Esophagus muscularis mucosa (tissue), 4 donors: ENCODE results near the gene UBE2E2. TPM values are rescaled to one million over a fixed set of nuclear protein-coding genes. Genes with fewer than 3 reads are reported as not detected.

Experiments
- DNase-seq: peaks from one replicate; pipeline ENCODE4 v3.0.0-alpha.2; 2017; ENCODE audit errors: extremely low spot score
- H3K27ac ChIP-seq, 4 donors: fragments of 200-600 bp; sonication (generic); replicated peaks in 1 of 4; 1 replicate in 3 of 4; 2 replicates in 1 of 4; pipeline ENCODE4 v1.5.1; 2016 to 2019; ENCODE audit warnings: mild to moderate bottlenecking in 1 of 4
- H3K27me3 ChIP-seq, 4 donors: fragments of 200-600 bp; sonication (generic); one replicate each; pipeline versions ENCODE4 v1.5.1 to v1.6.0; 2016 to 2019
- H3K36me3 ChIP-seq, 4 donors: fragments of 200-600 bp; sonication (generic); one replicate each; pipeline ENCODE4 v1.5.1; 2016 to 2019
- H3K4me1 ChIP-seq, 4 donors: fragments of 200-600 bp; sonication (generic); one replicate each; pipeline ENCODE4 v1.5.1; 2016 to 2019
- H3K4me3 ChIP-seq, 4 donors: fragments of 200-600 bp; sonication (generic); 1 replicate in 2 of 4; 2 replicates in 2 of 4; pipeline ENCODE4 v1.5.1; 2016 to 2019; ENCODE audit warnings: mild to moderate bottlenecking in 4 of 4, moderate library complexity in 1 of 4
- H3K9me3 ChIP-seq, 4 donors: fragments of 200-600 bp; sonication (generic); 1 replicate in 3 of 4; 2 replicates in 1 of 4; pipeline ENCODE4 v1.5.1; 2016 to 2019
- CTCF ChIP-seq, 3 experiments: fragments of 200-600 bp in 2 of 3; fragments of 450-650 bp in 1 of 3; sonication (generic) in 2 of 3; IDR thresholded peaks; one replicate each; pipeline ENCODE4 v1.5.1; 2017 to 2019; ENCODE audit warnings: antibody characterized with exemption in 3 of 3, mild to moderate bottlenecking in 2 of 3, moderate library complexity in 1 of 3
- EP300 ChIP-seq: sonication (generic); formaldehyde crosslinking; IDR thresholded peaks from one replicate; pipeline ENCODE4 v1.6.1; 2017; ENCODE audit warnings: antibody characterized with exemption
- POLR2A ChIP-seq: fragments of 450-650 bp; IDR thresholded peaks from one replicate; pipeline ENCODE4 v1.6.1; 2017; ENCODE audit warnings: antibody characterized with exemption, moderate library complexity, mild to moderate bottlenecking, low read depth
- POLR2AphosphoS5 ChIP-seq, 2 donors: sonication (generic); formaldehyde crosslinking; IDR thresholded peaks; one replicate each; pipeline ENCODE4 v1.6.1; 2017; ENCODE audit warnings: antibody characterized with exemption in 2 of 2
- WGBS: methylation state at CpG from one replicate; pipeline ENCODE4 v1.1.5; 2018; 5-methylcytosine and 5-hydroxymethylcytosine counted together
- intact Hi-C: fragments of 100-400 bp; cut with DNase I; formaldehyde crosslinking; loops from one replicate; pipeline ENCODE4 v1.15.1; 2023
- total RNA-seq, 4 donors: library from RNA; depleted of rRNA; stranded (reverse); fragments of >200 nt; gene quantifications; one replicate each; pipeline versions ENCODE4 v1.1.0 to v1.2.1, GENCODE V29; 2016

Gene UBE2E2
- total RNA-seq, 4 donors from 2014 or later, result 53.5 to 143 (median 90.3) TPM

GRCh38 chr3:23319366-23320312 is 116.5 kb downstream of the UBE2E2 start:
- Histone ChIP-seq H3K36me3 (no peaks in the 10 kb centered on the region), H3K4me1 (peaks cover 0 to 24% (median 18%) of the 10 kb centered on the region in 4 donors), H3K4me3 (no peak overlapping the region), H3K27ac (no peak overlapping the region), H3K9me3 (no peaks in the 10 kb centered on the region), H3K27me3 (no peaks in the 10 kb centered on the region)
- DNase-seq, result no peak
- intact Hi-C loops, result no loop called here
- TF ChIP-seq POLR2AphosphoS5 (IDR thresholded peaks at IDR 0.05) (no peak), EP300 (no peak), CTCF (IDR thresholded peaks at IDR 0.05) (no peak), POLR2A (no peak)
- WGBS, result 94% methylated on average over 5 of the region's 5 CpGs

GRCh38 chr3:23320586-23321570 is 117.8 kb downstream of the UBE2E2 start:
- no peaks in the 10 kb centered on the region for H3K9me3 ChIP-seq
- no peaks in the 10 kb centered on the region for H3K27me3 ChIP-seq
- H3K4me1 ChIP-seq, result peaks cover 0 to 32% (median 23%) of the 10 kb centered on the region in 4 donors
- H3K36me3 ChIP-seq, result no peaks in the 10 kb centered on the region
- intact Hi-C loops, result no loop called here
- no peak overlapping the region for H3K4me3 ChIP-seq
- H3K27ac ChIP-seq, result no peak overlapping the region
- DNase-seq, result no peak
- whole genome bisulfite sequencing, result 93% methylated on average over 10 of the region's 10 CpGs
- TF ChIP-seq POLR2AphosphoS5 (IDR thresholded peaks at IDR 0.05), result no peak
- TF ChIP-seq EP300, result no peak
- no peak for TF ChIP-seq CTCF (IDR thresholded peaks at IDR 0.05)
- no peak for TF ChIP-seq POLR2A

DNA sequence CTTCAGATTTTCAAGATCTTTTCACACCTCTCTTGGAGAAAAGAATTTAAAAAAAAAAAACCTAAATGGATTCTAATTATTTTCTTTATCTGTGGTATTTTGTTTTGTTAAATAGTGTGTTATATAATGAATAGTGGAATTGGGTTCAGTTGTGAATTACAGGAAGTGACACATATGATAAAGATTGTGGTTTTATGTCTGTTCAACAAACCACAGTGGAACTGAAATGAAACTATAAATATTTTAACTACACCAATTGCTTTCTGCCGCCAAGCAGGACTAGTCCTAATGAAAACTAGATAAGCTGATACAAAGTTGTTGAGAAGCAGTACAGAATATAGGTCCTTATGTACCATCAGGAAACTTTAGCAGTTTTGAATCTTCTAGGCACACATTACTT is 121.6 kb downstream of the UBE2E2 start:
- no peaks in the 10 kb centered on the region for H3K9me3 ChIP-seq
- intact Hi-C loops, result no loop called here
- H3K27me3 ChIP-seq, result no peaks in the 10 kb centered on the region

More for the DNA sequence above, 121.6 kb downstream of the UBE2E2 start:
- H3K27ac ChIP-seq, result no peak overlapping the region
- WGBS, result 31% methylated on average over 1 of the region's 1 CpG
- H3K4me3 ChIP-seq, result no peak overlapping the region
- H3K36me3 ChIP-seq, result no peaks in the 10 kb centered on the region
- no peak for DNase-seq
- TF ChIP-seq POLR2AphosphoS5 (IDR thresholded peaks at IDR 0.05) (no peak), EP300 (no peak), POLR2A (no peak), CTCF (IDR thresholded peaks at IDR 0.05) (no peak)
- H3K4me1 ChIP-seq, result peaks cover 0 to 33% (median 27%) of the 10 kb centered on the region in 4 donors
